A549 treated with ZK216348 at 1 μM for 4 hours (cell line): ENCODE results near the gene RIOK2. TPM values are rescaled to one million over a fixed set of nuclear protein-coding genes. Genes with fewer than 3 reads are reported as not detected.

Experiments
- total RNA-seq: library from RNA; stranded (reverse); fragments of 200-300 nt; extraction: Qiagen RNA extraction; gene quantifications from 5 replicates; pipeline ENCODE4 v1.2.3, GENCODE V29; 2022; ENCODE audit warnings: low read depth

Gene RIOK2
- 20.8 to 26.9 TPM (median 24.2 TPM) in 5 replicates for total RNA-seq

GRCh38 chr5:97183100-97183929 is at the start of gene RIOK2:
TSS of gene RIOK2 (minus strand) at chr5:97183247. CDS start at chr5:97183191, 56 bp downstream.

GRCh38 chr5:97142521-97143254 is 40.4 kb downstream of the RIOK2 start, which contains the start of gene LIX1:
TSS of gene LIX1 (minus strand) at chr5:97142611. CDS start at chr5:97142576, 35 bp downstream.

Other genes starting within 250 kb of the RIOK2 start
- 4.3 to 10.0 TPM (median 8.0 TPM) in 5 replicates for gene LNPEP, start 247.2 kb downstream of the RIOK2 start, total RNA-seq
- gene LIX1, start 40.6 kb downstream of the RIOK2 start, total RNA-seq, result not detected in 5 replicates